ENCODE data around the gene ETV3.

- TF ChIP-seq, protein P1, sequence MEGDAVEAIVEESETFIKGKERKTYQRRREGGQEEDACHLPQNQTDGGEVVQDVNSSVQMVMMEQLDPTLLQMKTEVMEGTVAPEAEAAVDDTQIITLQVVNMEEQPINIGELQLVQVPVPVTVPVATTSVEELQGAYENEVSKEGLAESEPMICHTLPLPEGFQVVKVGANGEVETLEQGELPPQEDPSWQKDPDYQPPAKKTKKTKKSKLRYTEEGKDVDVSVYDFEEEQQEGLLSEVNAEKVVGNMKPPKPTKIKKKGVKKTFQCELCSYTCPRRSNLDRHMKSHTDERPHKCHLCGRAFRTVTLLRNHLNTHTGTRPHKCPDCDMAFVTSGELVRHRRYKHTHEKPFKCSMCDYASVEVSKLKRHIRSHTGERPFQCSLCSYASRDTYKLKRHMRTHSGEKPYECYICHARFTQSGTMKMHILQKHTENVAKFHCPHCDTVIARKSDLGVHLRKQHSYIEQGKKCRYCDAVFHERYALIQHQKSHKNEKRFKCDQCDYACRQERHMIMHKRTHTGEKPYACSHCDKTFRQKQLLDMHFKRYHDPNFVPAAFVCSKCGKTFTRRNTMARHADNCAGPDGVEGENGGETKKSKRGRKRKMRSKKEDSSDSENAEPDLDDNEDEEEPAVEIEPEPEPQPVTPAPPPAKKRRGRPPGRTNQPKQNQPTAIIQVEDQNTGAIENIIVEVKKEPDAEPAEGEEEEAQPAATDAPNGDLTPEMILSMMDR (IDR thresholded peaks at IDR 0.05; ENCODE audit: low read depth, low read length, poor library complexity, severe bottlenecking): no peak
- TF ChIP-seq EZH2phosphoT487 (IDR thresholded peaks at IDR 0.05; ENCODE audit: borderline replicate concordance, low read length): no peak
These were observed 37.8 kb upstream of the ETV3 start for GRCh38 chr1:157176016-157176415.
